Right cardiac atrium (tissue), 5 donors: Measurements from ENCODE around the gene NEK7. TPM values are rescaled to one million over a fixed set of nuclear protein-coding genes. Genes with fewer than 3 reads are reported as not detected.
A peak's percentile ranks its signal among the peaks of the same experiment; 100 is the strongest.

Experiments
- ATAC-seq, 2 donors: fragments of 200-7000 bp; cut with Tn5 transposase; one replicate each; pipeline versions ENCODE4 v1.8.0 to v1.9.1; 2020; ENCODE audit warnings: moderate library complexity in 2 of 2, mild to moderate bottlenecking in 1 of 2
- DNase-seq, 3 donors: peaks; one replicate each; pipeline ENCODE4 v3.0.0-alpha.2; 2020
- H3K27ac ChIP-seq: one replicate; pipeline ENCODE4 v1.5.1; 2013; ENCODE audit warnings: mild to moderate bottlenecking, low read length, control low read depth, moderate library complexity
- H3K27me3 ChIP-seq: one replicate; pipeline ENCODE4 v1.6.1; 2013; ENCODE audit not compliant: control insufficient read depth, insufficient read depth
- H3K4me1 ChIP-seq: one replicate; pipeline ENCODE4 v1.6.1; 2013; ENCODE audit warnings: low read length; ENCODE audit not compliant: control insufficient read depth, insufficient read depth
- H3K4me3 ChIP-seq: one replicate; pipeline ENCODE4 v1.5.1; 2013; ENCODE audit warnings: low read length, control low read depth
- H3K9me3 ChIP-seq: one replicate; pipeline ENCODE4 v1.6.1; 2013; ENCODE audit warnings: low read length; ENCODE audit not compliant: control insufficient read depth
- WGBS: extraction: QIAGEN DNeasy Blood & Tissue Kit; methylation state at CpG from one replicate; pipeline ENCODE4 v1.1.7; 2013; 5-methylcytosine and 5-hydroxymethylcytosine counted together
- intact Hi-C, 4 donors: fragments of 100-400 bp; cut with DNase I; formaldehyde crosslinking; loops; one replicate each; pipeline versions ENCODE4 v1.11.0 to v1.14.0; 2022 to 2023
- polyA plus RNA-seq: library from polyadenylated mRNA; stranded (reverse); fragments of 200-250 nt; gene quantifications from one replicate; pipeline ENCODE4 v1.2.3, GENCODE V29; 2013
- total RNA-seq, 4 donors: library from RNA; stranded (reverse); fragmentation: NEBNext Ultra II Directional; extraction: Animal tissue kit (Norgen Biotek cat#: 25700); gene quantifications; one replicate each; pipeline ENCODE4 v1.2.1, GENCODE V29; 2021
- donor health status: healthy with polysubstance abuse.
- donor health status: DM: no; HTN: yes; CAD: no.
- donor health status: DM: no; HTN: no; CAD: no.
- donor health status: DM: no; HTN: yes; CAD: no; lungs with severe emphysema.
- donor health status: DM: yes; HTN: yes; CAD: no.

Gene NEK7
- total and polyA plus RNA-seq, 5 donors = 57.6 to 276 (median 173) TPM

DNA sequence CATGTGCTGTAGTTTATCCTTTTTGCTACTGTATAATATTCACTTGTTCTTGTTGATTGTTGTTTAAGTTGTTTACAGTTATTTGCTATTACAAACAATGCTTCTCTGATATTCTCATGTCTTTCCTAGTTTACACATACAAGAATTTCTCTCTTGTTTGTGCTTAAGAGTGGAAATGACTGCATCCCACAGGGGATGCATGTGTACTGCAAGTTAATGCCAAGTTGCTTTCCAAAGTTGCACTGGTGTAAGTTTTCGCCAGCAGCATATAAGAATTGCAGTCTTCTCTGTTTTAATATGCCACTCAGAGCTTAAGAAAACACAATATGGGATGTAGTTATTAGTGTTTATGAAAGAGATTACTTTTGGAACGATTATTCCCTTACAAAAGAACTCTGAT is 97.7 kb downstream of the NEK7 start:
- H3K4me1 ChIP-seq = peaks cover 7% of the 10 kb centered on the region
- no peak for DNase-seq
- no peaks in the 10 kb centered on the region for H3K9me3 ChIP-seq
- no peaks in the 10 kb centered on the region for H3K27me3 ChIP-seq
- ATAC-seq = no peak
- H3K27ac ChIP-seq = no peak overlapping the region
- WGBS = 59% methylated on average over 2 of the region's 2 CpGs
- no peak overlapping the region for H3K4me3 ChIP-seq
- intact Hi-C loops = no loop called here

- no peak for DNase-seq
- 60% methylated on average over 1 of the region's 1 CpG for WGBS
- H3K27me3 ChIP-seq = no peaks in the 10 kb centered on the region
- H3K4me1 ChIP-seq = peaks cover 7% of the 10 kb centered on the region
- no peaks in the 10 kb centered on the region for H3K9me3 ChIP-seq
- intact Hi-C loops = no loop called here
- no peak overlapping the region for H3K27ac ChIP-seq
- no peak for ATAC-seq
- no peak overlapping the region for H3K4me3 ChIP-seq
Measured at GRCh38 chr1:198254948-198255347, 98.2 kb downstream of the NEK7 start.

DNA sequence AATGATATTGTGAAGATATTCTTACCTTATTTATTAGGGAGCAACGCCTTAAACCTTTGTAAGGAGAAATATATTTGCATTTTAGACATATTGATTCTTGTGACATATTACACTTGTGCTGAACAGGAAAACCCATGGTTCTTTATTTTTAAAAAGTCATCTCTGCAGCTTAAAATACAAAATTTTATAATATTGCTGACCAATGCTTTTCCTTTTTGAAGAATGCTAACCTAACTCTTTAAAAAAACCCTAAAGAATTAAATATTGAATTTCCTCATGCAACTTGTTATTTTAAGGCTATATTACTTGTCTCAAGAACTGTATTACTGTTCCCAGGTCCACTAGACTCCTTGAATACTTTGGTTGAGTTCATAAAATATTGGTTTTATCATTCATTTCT is 99.0 kb downstream of the NEK7 start:
- ATAC-seq = no peak
- WGBS = 98% methylated on average over 1 of the region's 1 CpG
- no peaks in the 10 kb centered on the region for H3K9me3 ChIP-seq
- H3K27me3 ChIP-seq = no peaks in the 10 kb centered on the region
- intact Hi-C loops = no loop called here
- DNase-seq = no peak
- H3K27ac ChIP-seq = no peak overlapping the region
- H3K4me3 ChIP-seq = no peak overlapping the region
- H3K4me1 ChIP-seq = peaks cover 7% of the 10 kb centered on the region

GRCh38 chr1:198258491-198258890 is 101.7 kb downstream of the NEK7 start:
- H3K27me3 ChIP-seq = no peaks in the 10 kb centered on the region
- peaks cover 7% of the 10 kb centered on the region for H3K4me1 ChIP-seq
- intact Hi-C loops = no loop called here
- no peak overlapping the region for H3K27ac ChIP-seq
- no peak overlapping the region for H3K4me3 ChIP-seq
- H3K9me3 ChIP-seq = no peaks in the 10 kb centered on the region
- ATAC-seq (no peak), DNase-seq (no peak)

DNA sequence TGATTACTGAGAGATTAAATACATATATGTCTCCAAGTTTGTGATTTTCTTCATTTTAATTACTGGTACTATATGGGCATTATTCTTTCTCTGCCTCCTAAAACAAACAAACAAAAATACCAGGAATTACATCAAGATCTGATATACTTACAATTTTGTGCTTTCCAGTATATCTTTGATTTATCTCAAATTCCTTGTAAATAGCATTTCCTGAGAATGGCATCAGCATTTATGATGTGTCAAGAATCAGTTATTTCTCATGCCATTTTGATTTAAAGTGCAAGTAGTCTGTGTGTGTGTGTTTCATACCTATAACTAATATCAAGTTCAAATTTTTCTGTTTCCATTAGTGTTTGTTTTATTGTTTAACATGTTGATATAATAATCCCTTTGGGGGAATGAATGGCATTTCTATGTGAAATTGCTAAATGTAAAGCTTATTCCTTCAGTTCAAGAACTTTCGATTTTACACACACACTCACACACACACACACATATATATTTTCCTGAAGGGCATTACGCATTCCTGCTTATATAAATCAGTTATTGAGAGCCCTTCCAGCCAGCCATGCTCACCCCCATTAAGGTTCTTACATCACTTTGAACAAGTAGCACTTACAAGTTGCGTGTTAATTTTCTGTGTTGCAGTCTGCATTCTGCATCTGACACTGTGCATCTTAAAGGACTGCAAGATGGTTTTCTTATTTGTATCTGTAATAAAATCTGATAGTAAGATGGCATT is 102.7 kb downstream of the NEK7 start:
- ATAC-seq = no peak
- intact Hi-C loops = loop anchor here in 1 of 4 donors (10.0 kb wide), 1 partner anchor 95 kb away; no protein-coding TSS in a partner anchor
- H3K27ac ChIP-seq = no peak overlapping the region

DNA sequence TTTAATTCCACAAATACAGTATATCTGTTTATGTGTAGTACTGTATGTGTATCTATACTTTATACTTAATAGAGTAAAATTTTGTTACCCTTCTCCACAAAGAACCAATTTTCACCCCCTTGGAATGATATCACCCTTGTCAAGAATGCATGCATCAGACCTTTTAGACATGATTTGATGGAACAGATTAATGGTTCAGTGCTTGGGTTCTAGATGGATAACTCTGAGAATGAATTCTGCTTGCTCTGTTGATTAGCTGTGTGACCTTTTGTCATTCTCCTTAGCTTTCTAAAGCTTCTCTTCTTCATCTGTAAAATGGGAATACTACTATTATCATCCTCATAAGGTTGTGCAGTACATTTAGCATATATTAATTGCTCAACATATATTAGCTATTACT is 105.1 kb downstream of the NEK7 start:
- intact Hi-C loops = loop anchor here in 1 of 4 donors (10.0 kb wide), 1 partner anchor 97 kb away; no protein-coding TSS in a partner anchor
- ATAC-seq = no peak
- no peaks in the 10 kb centered on the region for H3K27me3 ChIP-seq
- no peak overlapping the region for H3K4me3 ChIP-seq
- H3K4me1 ChIP-seq = peaks cover 3% of the 10 kb centered on the region
- H3K27ac ChIP-seq = no peak overlapping the region
- DNase-seq = no peak
- no peaks in the 10 kb centered on the region for H3K9me3 ChIP-seq

More for the DNA sequence above, 102.7 kb downstream of the NEK7 start:
- H3K27me3 ChIP-seq = no peaks in the 10 kb centered on the region
- WGBS = 86% methylated on average over 3 of the region's 3 CpGs
- no peaks in the 10 kb centered on the region for H3K9me3 ChIP-seq
- DNase-seq = no peak
- H3K4me3 ChIP-seq = no peak overlapping the region
- H3K4me1 ChIP-seq = peaks cover 5% of the 10 kb centered on the region

GRCh38 chr1:198263186-198263585 is 106.4 kb downstream of the NEK7 start:
- no peak overlapping the region for H3K27ac ChIP-seq
- no peak overlapping the region for H3K4me3 ChIP-seq
- ATAC-seq (no peak), DNase-seq (no peak)
- intact Hi-C loops = loop anchor here in 1 of 4 donors (10.0 kb wide), 1 partner anchor 98 kb away; no protein-coding TSS in a partner anchor
- no peaks in the 10 kb centered on the region for H3K9me3 ChIP-seq
- H3K27me3 ChIP-seq = no peaks in the 10 kb centered on the region
- H3K4me1 ChIP-seq = peaks cover 1% of the 10 kb centered on the region
- 93% methylated on average over 5 of the region's 5 CpGs for WGBS

DNA sequence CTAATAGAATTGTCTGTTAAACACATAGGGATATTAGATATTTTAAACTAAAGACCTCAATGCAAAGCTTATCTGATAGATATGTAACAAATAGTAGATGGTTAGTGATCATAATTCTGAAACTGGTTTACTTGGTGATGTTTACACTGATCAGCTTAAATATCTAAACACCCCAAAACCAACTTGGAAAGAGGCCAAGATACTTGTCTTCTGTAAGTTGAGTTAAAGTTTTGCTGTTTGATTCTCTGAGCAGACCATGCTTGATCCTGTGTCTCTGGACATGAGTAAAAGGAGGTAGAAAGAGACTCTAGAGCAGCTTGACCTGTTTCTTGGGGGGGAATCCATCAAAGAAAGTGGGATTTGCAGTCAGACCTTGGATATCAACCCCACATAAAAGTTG is 107.5 kb downstream of the NEK7 start:
- H3K4me3 ChIP-seq = no peak overlapping the region
- H3K4me1 ChIP-seq = peaks cover 1% of the 10 kb centered on the region
- H3K9me3 ChIP-seq = no peaks in the 10 kb centered on the region
- H3K27ac ChIP-seq = peak overlapping the region; percentile 81
- H3K27me3 ChIP-seq = no peaks in the 10 kb centered on the region
- ATAC-seq = no peak
- DNase-seq = no peak
- intact Hi-C loops = loop anchor here in 1 of 4 donors (10.0 kb wide), 1 partner anchor 99 kb away; no protein-coding TSS in a partner anchor

DNA sequence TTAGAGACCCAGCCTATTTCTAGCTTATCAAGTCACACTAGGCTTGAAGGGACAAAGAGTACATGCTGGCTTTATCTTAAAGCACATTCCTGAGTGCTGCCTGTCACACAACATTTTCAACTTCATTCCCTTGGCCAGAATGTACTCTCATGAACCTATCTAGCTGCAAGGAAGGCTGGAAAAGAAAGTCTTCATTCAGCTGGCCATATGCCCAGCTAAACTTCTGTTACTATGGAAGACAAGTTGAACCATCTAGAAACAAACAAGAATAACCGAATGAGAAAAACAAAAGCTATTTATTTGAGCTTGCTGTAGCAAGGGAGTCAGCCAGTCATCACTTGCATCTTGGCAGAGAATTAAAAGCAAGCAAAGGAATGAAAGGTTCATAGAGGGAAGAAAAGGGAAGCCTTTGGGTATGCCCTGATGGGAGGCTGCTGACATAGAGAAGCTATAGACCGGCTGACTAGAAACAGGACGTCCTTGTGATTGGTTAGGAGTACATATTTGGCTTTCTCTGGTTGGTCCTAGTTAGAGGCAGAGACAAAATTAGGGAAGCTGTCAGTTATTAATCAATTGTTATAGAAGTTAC is 108.4 kb downstream of the NEK7 start:
- Histone ChIP-seq H3K27ac (peak overlapping the region; percentile 93), H3K4me3 (no peak overlapping the region), H3K27me3 (no peaks in the 10 kb centered on the region), H3K4me1 (peaks cover 1% of the 10 kb centered on the region), H3K9me3 (no peaks in the 10 kb centered on the region)
- 51% methylated on average over 3 of the region's 3 CpGs for WGBS
- peak in 1 of 3 donors; percentile 10 for DNase-seq
- intact Hi-C loops = loop anchor here in 1 of 4 donors (10.0 kb wide), 1 partner anchor 100 kb away; no protein-coding TSS in a partner anchor
- peak; percentile 94 for ATAC-seq

DNA sequence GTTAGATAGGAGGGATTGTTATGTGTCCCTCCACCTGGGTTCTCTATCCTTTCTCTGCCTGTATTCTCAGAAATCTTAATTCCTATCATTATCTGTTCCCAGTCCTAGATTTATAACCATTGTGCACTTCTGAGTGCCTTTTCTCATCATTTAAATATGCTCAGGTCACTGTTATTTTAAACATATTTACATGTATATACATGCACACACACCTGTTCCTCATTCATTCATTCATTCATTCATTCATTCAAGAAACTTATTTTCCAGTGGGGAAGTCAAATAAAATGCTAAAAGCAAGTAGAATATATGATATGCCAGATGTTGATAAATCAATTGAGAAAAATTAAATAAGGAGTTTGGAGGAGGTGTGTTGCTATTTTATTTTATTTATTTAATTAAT is 110.3 kb downstream of the NEK7 start:
- Histone ChIP-seq H3K4me1 (peaks cover 4% of the 10 kb centered on the region), H3K27ac (no peak overlapping the region), H3K27me3 (no peaks in the 10 kb centered on the region), H3K9me3 (no peaks in the 10 kb centered on the region), H3K4me3 (no peak overlapping the region)
- intact Hi-C loops = loop anchor here in 1 of 4 donors (10.0 kb wide), 1 partner anchor 102 kb away; no protein-coding TSS in a partner anchor
- ATAC-seq (no peak), DNase-seq (no peak)

- ATAC-seq (peak; percentile 22 to 44), DNase-seq (no peak)
- Histone ChIP-seq H3K27me3 (no peaks in the 10 kb centered on the region), H3K27ac (peak overlapping the region; percentile 85), H3K4me1 (peaks cover 4% of the 10 kb centered on the region), H3K4me3 (no peak overlapping the region), H3K9me3 (no peaks in the 10 kb centered on the region)
- intact Hi-C loops = loop anchor here in 1 of 4 donors (10.0 kb wide), 1 partner anchor 103 kb away; no protein-coding TSS in a partner anchor
- 75% methylated on average over 4 of the region's 4 CpGs for WGBS
Measured at GRCh38 chr1:198267921-198268320, 111.1 kb downstream of the NEK7 start.
